IPS-NIHi7 (cell line): ENCODE results near the gene VSIG2.
"Not testable (repeated sequence)": the region's sequence is repeated elsewhere in the genome, so short reads cannot be mapped to it uniquely, and the experiment has no call there.

ENCODE experiments used
- DNase-seq: peaks from one replicate; pipeline ENCODE4 v3.0.0; 2012; ENCODE audit warnings: mixed read lengths; ENCODE audit errors: extremely low spot score

The VSIG2 gene

GRCh38 chr11:124751741-124752470, at the start of gene VSIG2:
TSS of gene VSIG2 (minus strand) at chr11:124752255. CDS start at chr11:124752137, 118 bp downstream.
- no peak for DNase-seq

GRCh38 chr11:124801014-124801413, 49.0 kb upstream of the VSIG2 start:
- DNase-seq: no peak

- peak; percentile 85 for DNase-seq
These were observed 48.3 kb upstream of the VSIG2 start, which contains the start of gene MSANTD2 for GRCh38 chr11:124800226-124800929. TSS of gene MSANTD2 (minus strand) at chr11:124800406. CDS start at chr11:124800380, 26 bp downstream.

GRCh38 chr11:124799348-124800225, 47.5 kb upstream of the VSIG2 start:
- DNase-seq: peak; percentile 41

GRCh38 chr11:124798991-124799347, 46.9 kb upstream of the VSIG2 start:
- DNase-seq: no peak

- DNase-seq: no peak
These were observed 44.3 kb upstream of the VSIG2 start for GRCh38 chr11:124796312-124796711.

- peak; percentile 55 for DNase-seq
These were observed 41.6 kb upstream of the VSIG2 start for GRCh38 chr11:124793466-124794278.

GRCh38 chr11:124791626-124792341, 39.7 kb upstream of the VSIG2 start:
- DNase-seq: no peak

GRCh38 chr11:124788521-124788920, 36.5 kb upstream of the VSIG2 start:
- DNase-seq: no peak

GRCh38 chr11:124784051-124784450, 32.0 kb upstream of the VSIG2 start:
- DNase-seq: no peak

GRCh38 chr11:124783002-124783401, 30.9 kb upstream of the VSIG2 start:
- DNase-seq: no peak

- no peak for DNase-seq
These were observed 27.5 kb upstream of the VSIG2 start for GRCh38 chr11:124779568-124779967.

GRCh38 chr11:124778281-124778680, 26.2 kb upstream of the VSIG2 start:
- peak; percentile 24 for DNase-seq

- no peak for DNase-seq
These were observed 25.0 kb upstream of the VSIG2 start for GRCh38 chr11:124776865-124777645.

- not testable (repeated sequence) for DNase-seq
These were observed 18.9 kb upstream of the VSIG2 start for GRCh38 chr11:124770959-124771358.

GRCh38 chr11:124769806-124770774, 18.0 kb upstream of the VSIG2 start:
- DNase-seq: no peak

- no peak for DNase-seq
These were observed 16.9 kb upstream of the VSIG2 start for GRCh38 chr11:124768914-124769313.

GRCh38 chr11:124766156-124766555, 14.1 kb upstream of the VSIG2 start:
- no peak for DNase-seq
